ENCODE data around the gene POP4.
"Not testable (repeated sequence)": the region's sequence is repeated elsewhere in the genome, so short reads cannot be mapped to it uniquely, and the experiment has no call there.

The POP4 gene

GRCh38 chr19:29612121-29612520 lies 6.0 kb downstream of the POP4 start:
- DNase-seq, result no peak

- no peak for DNase-seq
These were observed 6.9 kb downstream of the POP4 start for GRCh38 chr19:29612801-29613595.

- no peak for DNase-seq
These were observed 8.0 kb downstream of the POP4 start for GRCh38 chr19:29614046-29614445.

- no peak for DNase-seq
These were observed 8.7 kb downstream of the POP4 start for GRCh38 chr19:29614780-29615179.

GRCh38 chr19:29615891-29616425 lies 9.9 kb downstream of the POP4 start:
- no peak for DNase-seq

- no peak for DNase-seq
These were observed 10.5 kb downstream of the POP4 start for GRCh38 chr19:29616541-29616940.

- no peak for DNase-seq
These were observed 11.5 kb downstream of the POP4 start for GRCh38 chr19:29617366-29618266.

- no peak for DNase-seq
These were observed 12.4 kb downstream of the POP4 start for GRCh38 chr19:29618434-29618833.

GRCh38 chr19:29618871-29619270 lies 12.8 kb downstream of the POP4 start:
- DNase-seq, result no peak

GRCh38 chr19:29620931-29621351 lies 14.9 kb downstream of the POP4 start:
- DNase-seq, result no peak

- DNase-seq, result peak in 1 of 3 donors; percentile 13
These were observed 16.3 kb downstream of the POP4 start for GRCh38 chr19:29622166-29623070.

- DNase-seq, result no peak
These were observed 17.8 kb downstream of the POP4 start for GRCh38 chr19:29623726-29624488.

GRCh38 chr19:29624489-29625185 lies 18.6 kb downstream of the POP4 start:
- peak; percentile 28 to 43 (median 42) for DNase-seq

GRCh38 chr19:29625186-29625651 lies 19.1 kb downstream of the POP4 start:
- DNase-seq, result no peak

GRCh38 chr19:29626386-29626785 lies 20.3 kb downstream of the POP4 start:
- DNase-seq, result no peak

GRCh38 chr19:29626832-29627231 lies 20.7 kb downstream of the POP4 start:
- not testable (repeated sequence) for DNase-seq

- DNase-seq, result no peak
These were observed 22.7 kb downstream of the POP4 start for GRCh38 chr19:29628661-29629385.

GRCh38 chr19:29629836-29630534 lies 23.9 kb downstream of the POP4 start:
- no peak for DNase-seq

- DNase-seq, result no peak
These were observed 24.6 kb downstream of the POP4 start for GRCh38 chr19:29630655-29631054.

GRCh38 chr19:29631450-29631849 lies 25.4 kb downstream of the POP4 start:
- DNase-seq, result no peak
